Activated CD4-positive, alpha-beta memory T cell treated with anti-CD3 and anti-CD28 coated beads, Interleukin-2, amount 10 ng/mL, durations not matched to agents 7 days and 5 days (primary cell): ENCODE results near the gene SLC47A1. TPM values are rescaled to one million over a fixed set of nuclear protein-coding genes. Genes with fewer than 3 reads are reported as not detected.
A peak's percentile ranks its signal among the peaks of the same experiment; 100 is the strongest.

Source experiments
- CTCF ChIA-PET: fragments of 350-600 bp; sonication (Branson Sonifier 250); formaldehyde crosslinking; loops from one replicate; lab custom pipeline; 2021; ENCODE audit warnings: antibody characterized with exemption, inconsistent platforms; lab: Charles Lee
- POLR2A ChIA-PET: fragments of 350-600 bp; sonication (Branson Sonifier 250); formaldehyde crosslinking; loops from one replicate; lab custom pipeline; 2021; ENCODE audit warnings: antibody characterized with exemption; lab: Charles Lee
- DNase-seq: peaks from one replicate; pipeline ENCODE4 v3.0.0-alpha.2; 2020
- H3K27ac Mint-ChIP-seq: one replicate; pipeline ENCODE4 v1.8.0; 2021; ENCODE audit warnings: mild to moderate bottlenecking, mixed read lengths
- H3K27me3 Mint-ChIP-seq: one replicate; pipeline ENCODE4 v1.8.0; 2021; ENCODE audit warnings: mixed read lengths
- H3K36me3 Mint-ChIP-seq: one replicate; pipeline ENCODE4 v1.8.0; 2021; ENCODE audit warnings: low read depth, mixed read lengths
- H3K4me1 Mint-ChIP-seq: one replicate; pipeline ENCODE4 v1.8.0; 2021; ENCODE audit warnings: mixed read lengths
- H3K4me3 Mint-ChIP-seq: one replicate; pipeline ENCODE4 v1.8.0; 2021; ENCODE audit warnings: mild to moderate bottlenecking, mixed read lengths
- H3K9me3 Mint-ChIP-seq: one replicate; pipeline ENCODE4 v1.8.0; 2021; ENCODE audit warnings: mixed read lengths
- total RNA-seq, 2 experiments: library from RNA; stranded (reverse); gene quantifications; one replicate each; pipeline ENCODE4 v1.2.3, GENCODE V29; 2021

Gene SLC47A1
- total RNA-seq, 2 experiments from 2014 or later, result 0.28 to 0.45 TPM

- POLR2A ChIA-PET, result no interaction called here
Observed at GRCh38 chr17:19533036-19533717, 477 bp upstream of the SLC47A1 start.

GRCh38 chr17:19534562-19535149 is 1.0 kb downstream of the SLC47A1 start:
- no peak for DNase-seq
- POLR2A ChIA-PET, result interaction anchor here (1.0 to 1.4 kb wide), 3 partner anchors 26 to 114 kb away, joined by 3 to 5 read pairs (median 5); partner anchors contain the start of gene ALDH3A2

More at GRCh38 chr17:19533036-19533717, 477 bp upstream of the SLC47A1 start:
- CTCF ChIA-PET, result interaction anchor here (1.4 kb wide), 1 partner anchor 233 kb away, joined by 8 read pairs; no protein-coding TSS in a partner anchor
- H3K27ac Mint-ChIP-seq, result no peak overlapping the region
- no peak overlapping the region for H3K4me3 Mint-ChIP-seq
- H3K9me3 Mint-ChIP-seq, result no peaks in the 10 kb centered on the region
- no peak for DNase-seq
- peaks cover 16% of the 10 kb centered on the region for H3K4me1 Mint-ChIP-seq
- H3K27me3 Mint-ChIP-seq, result peaks cover 58% of the 10 kb centered on the region
- H3K36me3 Mint-ChIP-seq, result no peaks in the 10 kb centered on the region

DNA sequence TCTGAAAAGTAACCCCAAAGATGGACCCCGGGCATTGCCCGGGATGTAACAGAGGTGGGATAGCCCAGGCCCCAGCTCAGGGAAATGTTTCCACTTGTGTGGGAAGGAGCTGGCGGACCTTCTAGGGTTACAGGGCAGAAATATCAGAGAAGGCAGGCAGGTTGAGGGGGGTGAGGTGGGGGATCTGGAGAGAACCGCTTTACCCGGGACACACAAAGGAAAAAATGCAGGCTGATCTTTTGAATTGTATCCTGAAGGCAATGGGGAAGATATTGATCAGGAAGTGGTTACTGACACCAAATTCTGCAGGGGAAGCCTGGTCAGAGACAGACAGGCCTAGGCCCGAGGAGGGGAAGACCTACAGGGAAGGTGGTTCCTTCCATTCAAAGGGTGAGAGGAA is 3.5 kb downstream of the SLC47A1 start:
- ChIA-PET POLR2A (no interaction called here), CTCF (interaction anchor here (0.7 kb wide), 1 partner anchor 24 kb away, joined by 3 read pairs; no protein-coding TSS in a partner anchor)
- H3K27me3 Mint-ChIP-seq, result peaks cover 45% of the 10 kb centered on the region
- H3K9me3 Mint-ChIP-seq, result no peaks in the 10 kb centered on the region
- H3K36me3 Mint-ChIP-seq, result no peaks in the 10 kb centered on the region
- peaks cover 16% of the 10 kb centered on the region for H3K4me1 Mint-ChIP-seq
- no peak overlapping the region for H3K27ac Mint-ChIP-seq
- DNase-seq, result no peak
- no peak overlapping the region for H3K4me3 Mint-ChIP-seq

More at GRCh38 chr17:19534562-19535149, 1.0 kb downstream of the SLC47A1 start:
- no peak overlapping the region for H3K27ac Mint-ChIP-seq
- CTCF ChIA-PET, result interaction anchor here (1.0 to 1.4 kb wide), 2 partner anchors 112 to 232 kb away, joined by 4 to 8 read pairs; no protein-coding TSS in a partner anchor
- H3K36me3 Mint-ChIP-seq, result no peaks in the 10 kb centered on the region
- H3K9me3 Mint-ChIP-seq, result no peaks in the 10 kb centered on the region
- peaks cover 16% of the 10 kb centered on the region for H3K4me1 Mint-ChIP-seq
- peak overlapping the region; percentile 21 for H3K4me3 Mint-ChIP-seq
- H3K27me3 Mint-ChIP-seq, result peaks cover 56% of the 10 kb centered on the region

DNA sequence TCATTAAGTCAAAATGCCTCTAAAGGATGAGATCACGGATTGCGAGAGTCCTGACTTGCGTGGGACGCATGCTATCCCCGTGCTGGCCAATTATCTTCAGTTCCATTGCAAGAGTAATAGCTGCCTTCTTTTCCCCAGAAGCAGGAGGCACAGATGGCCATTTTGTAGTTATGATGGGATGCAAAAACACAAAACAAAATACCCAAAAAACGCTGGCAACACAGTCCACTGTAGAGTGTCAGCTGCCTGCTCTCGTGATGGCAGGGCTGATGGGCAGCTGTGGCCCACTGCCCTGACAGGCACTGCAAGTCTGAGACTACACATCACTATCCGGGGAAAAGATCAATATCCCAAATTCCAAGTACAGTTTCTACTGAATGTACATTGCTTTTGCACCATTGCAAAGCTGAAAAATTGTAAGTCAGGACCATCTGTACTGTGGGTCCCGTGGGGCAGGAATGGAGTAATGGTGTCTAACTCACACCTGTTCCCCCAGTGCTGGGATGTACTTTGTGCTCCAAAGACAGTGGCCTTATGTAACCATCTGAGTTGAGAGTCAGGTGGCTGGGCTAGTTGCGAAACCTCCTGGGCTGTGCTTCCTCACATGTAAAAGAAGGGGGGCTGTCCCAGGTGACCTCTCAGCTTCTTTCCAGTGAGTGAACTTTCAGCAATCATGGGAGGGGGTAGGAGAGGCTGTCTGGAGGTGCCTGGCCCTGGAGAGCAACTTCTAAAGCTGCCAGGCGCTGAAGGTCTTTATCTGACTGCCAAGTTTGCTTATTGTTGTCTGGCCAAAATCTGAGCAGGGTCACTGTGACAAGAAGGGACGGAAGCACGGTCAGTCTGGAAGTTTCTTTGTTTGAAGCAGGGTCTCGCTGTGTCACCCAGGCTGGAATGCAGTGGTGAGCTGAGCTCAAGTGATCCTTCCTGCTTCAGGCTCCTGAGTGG is 4.7 kb downstream of the SLC47A1 start:
- no peaks in the 10 kb centered on the region for H3K36me3 Mint-ChIP-seq
- no peak overlapping the region for H3K27ac Mint-ChIP-seq
- H3K4me3 Mint-ChIP-seq, result no peak overlapping the region
- peaks cover 13% of the 10 kb centered on the region for H3K4me1 Mint-ChIP-seq
- no peak for DNase-seq
- peaks cover 35% of the 10 kb centered on the region for H3K27me3 Mint-ChIP-seq
- CTCF ChIA-PET, result interaction anchor here (0.7 kb wide), 1 partner anchor 26 kb away, joined by 3 read pairs; no protein-coding TSS in a partner anchor
- POLR2A ChIA-PET, result interaction anchor here (0.5 kb wide), 1 partner anchor 443 kb away, joined by 3 read pairs; no protein-coding TSS in a partner anchor
- no peaks in the 10 kb centered on the region for H3K9me3 Mint-ChIP-seq

GRCh38 chr17:19539040-19539399 is 5.4 kb downstream of the SLC47A1 start:
- Mint-ChIP-seq H3K27me3 (peaks cover 34% of the 10 kb centered on the region), H3K4me3 (no peak overlapping the region), H3K27ac (no peak overlapping the region), H3K4me1 (peaks cover 12% of the 10 kb centered on the region), H3K36me3 (no peaks in the 10 kb centered on the region), H3K9me3 (no peaks in the 10 kb centered on the region)
- no peak for DNase-seq
- POLR2A ChIA-PET, result no interaction called here
- CTCF ChIA-PET, result no interaction called here

GRCh38 chr17:19539841-19540311 is 6.2 kb downstream of the SLC47A1 start:
- Mint-ChIP-seq H3K27me3 (peaks cover 29% of the 10 kb centered on the region), H3K36me3 (no peaks in the 10 kb centered on the region), H3K27ac (no peak overlapping the region), H3K9me3 (no peaks in the 10 kb centered on the region), H3K4me3 (no peak overlapping the region), H3K4me1 (peaks cover 5% of the 10 kb centered on the region)
- ChIA-PET CTCF (no interaction called here), POLR2A (no interaction called here)
- no peak for DNase-seq

GRCh38 chr17:19540706-19541370 is 7.2 kb downstream of the SLC47A1 start:
- no peak for DNase-seq
- H3K36me3 Mint-ChIP-seq, result no peaks in the 10 kb centered on the region
- ChIA-PET CTCF (no interaction called here), POLR2A (no interaction called here)
- no peak overlapping the region for H3K27ac Mint-ChIP-seq
- no peaks in the 10 kb centered on the region for H3K4me1 Mint-ChIP-seq
- H3K4me3 Mint-ChIP-seq, result no peak overlapping the region
- H3K9me3 Mint-ChIP-seq, result no peaks in the 10 kb centered on the region
- peaks cover 25% of the 10 kb centered on the region for H3K27me3 Mint-ChIP-seq

GRCh38 chr17:19541445-19541844 is 7.8 kb downstream of the SLC47A1 start:
- CTCF ChIA-PET, result no interaction called here
- Mint-ChIP-seq H3K27me3 (peaks cover 23% of the 10 kb centered on the region), H3K36me3 (no peaks in the 10 kb centered on the region), H3K27ac (no peak overlapping the region), H3K4me1 (no peaks in the 10 kb centered on the region), H3K4me3 (no peak overlapping the region), H3K9me3 (no peaks in the 10 kb centered on the region)
- no peak for DNase-seq
- POLR2A ChIA-PET, result no interaction called here

- no peaks in the 10 kb centered on the region for H3K36me3 Mint-ChIP-seq
- DNase-seq, result no peak
- H3K4me1 Mint-ChIP-seq, result no peaks in the 10 kb centered on the region
- ChIA-PET POLR2A (no interaction called here), CTCF (no interaction called here)
- no peak overlapping the region for H3K27ac Mint-ChIP-seq
- H3K27me3 Mint-ChIP-seq, result peaks cover 14% of the 10 kb centered on the region
- H3K9me3 Mint-ChIP-seq, result no peaks in the 10 kb centered on the region
- no peak overlapping the region for H3K4me3 Mint-ChIP-seq
Observed at GRCh38 chr17:19542247-19542646, 8.6 kb downstream of the SLC47A1 start.

DNA sequence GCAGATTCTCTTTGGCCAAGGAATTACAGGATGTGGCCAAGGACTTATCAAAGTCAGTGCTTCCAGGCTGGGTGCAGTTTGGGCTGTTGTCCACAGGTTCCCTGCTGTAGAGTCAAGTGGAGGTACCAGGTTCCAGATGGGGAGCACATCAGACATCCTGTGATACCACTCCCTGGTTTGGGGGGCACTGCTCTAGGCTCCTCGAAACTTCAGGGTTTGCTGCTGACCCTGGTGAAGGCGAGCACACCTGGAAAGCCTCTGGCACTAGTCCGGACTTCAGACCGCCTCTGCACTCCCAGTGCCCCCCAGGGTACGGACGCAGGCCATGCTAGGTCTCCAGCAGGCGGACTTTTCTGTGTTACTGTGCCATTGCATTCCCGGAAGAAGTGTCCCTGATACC is 10.7 kb downstream of the SLC47A1 start:
- Mint-ChIP-seq H3K36me3 (no peaks in the 10 kb centered on the region), H3K4me1 (no peaks in the 10 kb centered on the region), H3K27ac (no peak overlapping the region), H3K27me3 (peaks cover 5% of the 10 kb centered on the region), H3K9me3 (no peaks in the 10 kb centered on the region), H3K4me3 (no peak overlapping the region)
- ChIA-PET POLR2A (no interaction called here), CTCF (no interaction called here)
- DNase-seq, result no peak

- CTCF ChIA-PET, result interaction anchor here (0.6 to 1.2 kb wide), 2 partner anchors 20 to 30 kb away, joined by 3 read pairs; no protein-coding TSS in a partner anchor
- H3K4me1 Mint-ChIP-seq, result no peaks in the 10 kb centered on the region
- no peak for DNase-seq
- no peaks in the 10 kb centered on the region for H3K9me3 Mint-ChIP-seq
- H3K36me3 Mint-ChIP-seq, result no peaks in the 10 kb centered on the region
- POLR2A ChIA-PET, result no interaction called here
- no peak overlapping the region for H3K27ac Mint-ChIP-seq
- peaks cover 12% of the 10 kb centered on the region for H3K27me3 Mint-ChIP-seq
- no peak overlapping the region for H3K4me3 Mint-ChIP-seq
Observed at GRCh38 chr17:19546289-19547065, 12.8 kb downstream of the SLC47A1 start.
